HG03280 (cell line): ENCODE measurements around the gene LINC01488.

Source experiments
- ATAC-seq: cut with Tn5 transposase; IDR thresholded peaks from one replicate; pipeline ENCODE4 v1.9.1; 2021; ENCODE audit warnings: mild to moderate bottlenecking, moderate library complexity; ENCODE audit not compliant: unreplicated experiment

Gene LINC01488

GRCh38 chr11:69524991-69525411 is 43.5 kb downstream of the LINC01488 start:
- no peak for ATAC-seq

GRCh38 chr11:69525516-69526452 is 44.3 kb downstream of the LINC01488 start:
- no peak for ATAC-seq

GRCh38 chr11:69526453-69526810 is 45.0 kb downstream of the LINC01488 start:
- no peak for ATAC-seq

- no peak for ATAC-seq
Observed at GRCh38 chr11:69529001-69529400, 47.5 kb downstream of the LINC01488 start.

GRCh38 chr11:69530278-69531070 is 49.0 kb downstream of the LINC01488 start:
- ATAC-seq: no peak

GRCh38 chr11:69531071-69531716 is 49.7 kb downstream of the LINC01488 start:
- no peak for ATAC-seq

- ATAC-seq: no peak
Observed at GRCh38 chr11:69531717-69532088, 50.2 kb downstream of the LINC01488 start.

- ATAC-seq: no peak
Observed at GRCh38 chr11:69533296-69534165, 52.1 kb downstream of the LINC01488 start.

- no peak for ATAC-seq
Observed at GRCh38 chr11:69534166-69534530, 52.7 kb downstream of the LINC01488 start.

GRCh38 chr11:69535908-69536307 is 54.4 kb downstream of the LINC01488 start:
- no peak for ATAC-seq

GRCh38 chr11:69536406-69536805 is 54.9 kb downstream of the LINC01488 start:
- no peak for ATAC-seq

- no peak for ATAC-seq
Observed at GRCh38 chr11:69537126-69537525, 55.7 kb downstream of the LINC01488 start.

GRCh38 chr11:69537855-69538640 is 56.6 kb downstream of the LINC01488 start:
- ATAC-seq: no peak

- no peak for ATAC-seq
Observed at GRCh38 chr11:69538854-69539253, 57.4 kb downstream of the LINC01488 start.

GRCh38 chr11:69539416-69540117 is 58.1 kb downstream of the LINC01488 start:
- no peak for ATAC-seq

- ATAC-seq: no peak
Observed at GRCh38 chr11:69540118-69541000, 58.9 kb downstream of the LINC01488 start.

GRCh38 chr11:69541001-69541285 is 59.5 kb downstream of the LINC01488 start:
- no peak for ATAC-seq
